C4-2B (cell line): Measurements from ENCODE around the gene LRG1.
"Not testable (repeated sequence)": the region's sequence is repeated elsewhere in the genome, so short reads cannot be mapped to it uniquely, and the experiment has no call there.

Experiments used
- ZFX ChIP-seq: fragments of 450-650 bp; IDR thresholded peaks from 2 replicates; pipeline ENCODE4 v1.6.1; 2017
- TF ChIP-seq, protein P1 (sequence below): fragments of 450-650 bp; conservative IDR thresholded peaks from 2 replicates; pipeline ENCODE4 v1.5.1; 2017; ENCODE audit warnings: mild to moderate bottlenecking

DNA sequence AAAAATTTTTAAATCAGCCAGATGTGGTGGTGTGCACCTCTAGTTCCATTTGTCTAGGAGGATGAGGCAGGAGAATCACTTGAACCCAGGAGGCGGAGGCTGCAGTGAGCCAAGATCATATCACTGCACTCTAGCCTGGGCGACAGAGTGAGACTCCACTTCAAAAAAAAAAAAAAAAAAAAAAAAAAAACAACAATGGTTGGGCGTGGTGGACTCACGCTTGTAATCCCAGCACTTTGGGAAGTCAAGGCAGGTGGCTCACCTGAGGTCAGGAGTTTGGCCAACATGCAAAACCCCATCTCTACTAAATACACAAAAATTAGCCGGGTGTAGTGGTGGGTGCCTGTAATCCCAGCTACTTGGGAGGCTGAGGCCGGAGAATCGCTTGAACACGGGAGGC is 12.5 kb downstream of the LRG1 start:
- TF ChIP-seq, protein P1, sequence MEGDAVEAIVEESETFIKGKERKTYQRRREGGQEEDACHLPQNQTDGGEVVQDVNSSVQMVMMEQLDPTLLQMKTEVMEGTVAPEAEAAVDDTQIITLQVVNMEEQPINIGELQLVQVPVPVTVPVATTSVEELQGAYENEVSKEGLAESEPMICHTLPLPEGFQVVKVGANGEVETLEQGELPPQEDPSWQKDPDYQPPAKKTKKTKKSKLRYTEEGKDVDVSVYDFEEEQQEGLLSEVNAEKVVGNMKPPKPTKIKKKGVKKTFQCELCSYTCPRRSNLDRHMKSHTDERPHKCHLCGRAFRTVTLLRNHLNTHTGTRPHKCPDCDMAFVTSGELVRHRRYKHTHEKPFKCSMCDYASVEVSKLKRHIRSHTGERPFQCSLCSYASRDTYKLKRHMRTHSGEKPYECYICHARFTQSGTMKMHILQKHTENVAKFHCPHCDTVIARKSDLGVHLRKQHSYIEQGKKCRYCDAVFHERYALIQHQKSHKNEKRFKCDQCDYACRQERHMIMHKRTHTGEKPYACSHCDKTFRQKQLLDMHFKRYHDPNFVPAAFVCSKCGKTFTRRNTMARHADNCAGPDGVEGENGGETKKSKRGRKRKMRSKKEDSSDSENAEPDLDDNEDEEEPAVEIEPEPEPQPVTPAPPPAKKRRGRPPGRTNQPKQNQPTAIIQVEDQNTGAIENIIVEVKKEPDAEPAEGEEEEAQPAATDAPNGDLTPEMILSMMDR: not testable (repeated sequence)
- TF ChIP-seq ZFX: not testable (repeated sequence)
